ENCODE data around the gene FPR1.

Gene FPR1, protein sequence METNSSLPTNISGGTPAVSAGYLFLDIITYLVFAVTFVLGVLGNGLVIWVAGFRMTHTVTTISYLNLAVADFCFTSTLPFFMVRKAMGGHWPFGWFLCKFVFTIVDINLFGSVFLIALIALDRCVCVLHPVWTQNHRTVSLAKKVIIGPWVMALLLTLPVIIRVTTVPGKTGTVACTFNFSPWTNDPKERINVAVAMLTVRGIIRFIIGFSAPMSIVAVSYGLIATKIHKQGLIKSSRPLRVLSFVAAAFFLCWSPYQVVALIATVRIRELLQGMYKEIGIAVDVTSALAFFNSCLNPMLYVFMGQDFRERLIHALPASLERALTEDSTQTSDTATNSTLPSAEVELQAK

DNA sequence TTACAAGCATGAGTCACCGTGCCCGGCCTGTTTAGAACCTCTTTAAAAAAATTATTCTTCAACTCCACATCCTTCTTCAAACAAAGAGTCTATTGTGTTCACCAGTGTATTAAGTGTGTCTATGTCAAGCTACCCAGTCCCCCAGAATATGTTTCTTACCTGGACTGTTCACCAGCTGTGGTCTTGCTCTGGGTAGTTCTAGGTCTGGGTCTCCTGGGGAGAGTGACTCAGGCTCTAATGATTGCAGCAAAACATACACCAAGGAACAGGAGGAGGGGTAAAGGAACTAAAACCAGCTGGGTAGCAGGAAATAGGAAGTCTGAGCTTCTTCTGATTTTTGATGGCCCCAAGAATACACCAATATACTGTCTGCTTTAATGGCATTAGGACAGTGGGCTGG lies at the start of gene FPR1:
TSS of gene FPR1 (minus strand) at position 224 of the 400 bp plus-strand sequence. CDS start 4,884 bp downstream, outside the sequence.
- DNase-seq (ENCODE audit: low read depth, low spot score): no peak

DNA sequence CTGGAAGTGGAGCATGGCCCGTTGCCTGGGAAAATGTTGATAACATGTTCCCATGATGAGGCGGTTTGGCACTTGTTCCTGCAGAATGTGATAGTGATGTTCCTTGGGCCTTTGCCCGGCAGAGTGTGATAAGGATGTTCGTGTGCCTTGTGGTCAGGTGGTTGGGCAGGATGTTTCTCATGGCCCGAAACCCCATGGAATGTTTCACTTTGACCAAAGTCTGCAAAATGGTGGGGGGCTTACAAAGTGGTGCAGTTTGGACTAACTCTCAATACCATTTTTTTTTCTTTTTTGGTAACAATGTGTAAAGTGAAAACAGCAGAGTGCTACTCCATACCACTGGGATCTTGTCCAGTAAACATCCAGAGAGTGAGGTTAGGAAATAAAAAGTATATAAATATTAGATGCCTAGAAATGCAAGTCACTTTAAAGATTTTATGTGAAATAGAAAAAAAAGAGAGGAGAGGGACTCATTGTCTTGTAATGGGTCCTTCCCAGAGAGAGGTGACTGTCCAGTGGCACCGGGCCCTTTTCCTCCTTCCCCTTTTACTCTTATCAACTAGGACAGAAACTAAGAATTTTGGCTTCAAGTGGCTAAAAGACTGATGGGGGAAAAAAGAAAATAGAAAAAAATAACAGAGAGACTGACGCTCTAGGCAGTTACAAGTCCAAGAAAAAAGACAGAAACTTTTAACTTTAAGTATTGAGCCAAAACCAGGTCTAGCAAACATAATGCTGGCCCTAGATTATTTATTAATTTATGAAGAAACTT lies 49.0 kb upstream of the FPR1 start:
- DNase-seq (ENCODE audit: low read depth, low spot score): no peak

DNA sequence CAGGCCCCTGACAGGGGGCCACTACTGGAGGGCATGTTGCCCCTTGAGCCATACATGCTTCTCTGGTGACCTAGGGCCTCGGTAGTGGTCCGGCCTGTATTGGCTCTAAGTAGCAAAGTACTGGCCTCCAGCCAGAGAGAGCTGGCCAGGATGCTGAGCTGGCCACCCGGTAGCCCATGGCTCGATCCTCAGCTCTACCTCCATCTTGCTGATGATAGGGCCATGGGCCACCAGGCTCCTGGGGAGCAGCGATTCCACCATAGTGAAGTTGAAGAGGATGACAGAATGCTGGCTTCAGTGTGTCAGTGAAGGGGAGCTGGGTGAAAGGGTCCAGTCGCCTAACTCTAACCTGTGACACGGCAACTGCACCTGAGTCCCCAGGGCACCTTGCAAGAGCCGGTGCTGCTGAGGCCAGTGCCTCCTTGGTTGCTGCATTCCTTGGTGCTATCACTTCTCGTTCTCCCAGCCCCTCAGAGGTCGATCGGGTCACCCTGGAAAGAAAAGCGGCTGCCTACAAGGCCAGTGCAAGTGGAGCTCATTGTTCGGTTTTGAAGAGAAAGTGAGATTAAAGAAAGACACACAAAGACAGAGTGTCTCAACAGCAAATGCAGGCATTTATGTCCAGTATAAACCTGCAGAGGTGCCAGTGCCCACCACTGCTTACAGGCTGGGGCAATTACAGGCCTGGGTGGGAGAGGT lies 48.2 kb upstream of the FPR1 start:
- no peak for DNase-seq (ENCODE audit: low read depth, low spot score)

DNA sequence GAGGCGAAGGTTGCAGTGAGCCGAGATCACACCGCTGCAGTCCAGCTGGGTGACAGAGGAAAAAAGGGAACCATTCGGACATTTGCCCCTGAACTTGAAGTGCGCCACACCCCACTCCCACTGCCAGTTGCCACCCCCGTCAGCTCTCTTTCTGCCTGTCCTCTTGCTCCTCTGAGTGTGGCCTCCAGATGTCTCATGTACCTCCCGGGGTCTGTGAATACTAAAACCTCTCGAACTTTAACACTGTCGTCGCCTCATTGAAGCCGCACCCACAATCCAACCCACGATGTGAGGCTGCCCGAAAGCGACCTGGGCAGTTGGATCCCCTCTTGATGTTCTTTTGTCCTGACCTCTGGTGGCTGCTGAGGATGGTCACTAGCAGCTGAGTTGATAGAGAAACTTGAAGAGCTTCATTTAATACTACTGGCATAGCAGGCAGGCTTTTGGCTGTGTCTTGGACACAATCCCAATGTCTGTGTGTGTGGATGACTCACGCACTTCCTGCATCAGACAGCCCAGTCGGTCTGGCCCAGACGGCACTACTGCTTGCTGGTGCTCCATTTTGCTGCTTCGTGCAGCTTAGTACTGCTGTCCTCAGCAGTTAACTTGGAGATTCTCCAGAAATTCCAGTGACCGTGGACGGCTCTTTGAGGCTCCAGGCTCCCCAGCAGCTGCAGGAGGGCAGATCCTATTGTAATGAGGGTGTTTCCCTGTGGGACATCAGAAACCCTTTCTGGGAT lies 47.5 kb upstream of the FPR1 start:
- peak; percentile 2 for DNase-seq (ENCODE audit: low read depth, low spot score)

DNA sequence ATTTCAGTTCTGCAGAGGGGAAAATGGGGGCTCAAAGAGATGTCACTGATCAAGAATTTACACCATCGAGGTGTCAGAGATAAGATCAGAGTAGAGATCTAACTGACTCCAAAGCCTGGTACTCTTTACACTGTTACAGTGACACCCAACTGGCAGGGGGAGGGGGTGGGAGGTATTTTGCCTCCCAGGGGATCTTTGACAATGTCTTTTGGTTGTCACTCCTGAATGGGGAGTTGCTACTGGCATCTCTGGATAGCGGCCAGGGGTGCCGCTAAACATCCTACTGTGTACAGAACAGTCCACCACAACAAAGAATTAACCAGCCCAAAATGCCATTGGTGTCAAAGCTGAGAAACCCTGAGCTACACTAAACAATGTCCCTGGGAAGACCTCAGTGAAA lies 46.4 kb upstream of the FPR1 start:
- DNase-seq (ENCODE audit: low read depth, low spot score): no peak

DNA sequence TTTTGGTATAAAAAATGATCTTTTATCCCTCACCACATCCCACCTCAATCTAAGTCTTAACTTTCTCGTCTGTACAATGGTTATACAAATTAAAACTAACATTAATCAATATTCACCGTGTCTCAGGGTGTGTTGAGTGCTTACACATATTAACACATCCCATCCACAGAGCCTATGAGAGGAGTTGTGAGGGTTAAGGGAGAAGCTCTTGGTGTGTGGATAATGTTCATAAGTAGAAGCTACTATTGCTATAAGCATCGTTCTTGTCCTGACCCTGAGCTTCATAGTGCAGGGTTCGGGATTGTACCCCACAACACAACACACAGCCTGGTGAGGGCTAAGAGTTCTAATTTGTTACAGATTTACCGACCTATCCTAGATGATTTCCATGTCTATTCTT lies 45.8 kb upstream of the FPR1 start:
- no peak for DNase-seq (ENCODE audit: low read depth, low spot score)

DNA sequence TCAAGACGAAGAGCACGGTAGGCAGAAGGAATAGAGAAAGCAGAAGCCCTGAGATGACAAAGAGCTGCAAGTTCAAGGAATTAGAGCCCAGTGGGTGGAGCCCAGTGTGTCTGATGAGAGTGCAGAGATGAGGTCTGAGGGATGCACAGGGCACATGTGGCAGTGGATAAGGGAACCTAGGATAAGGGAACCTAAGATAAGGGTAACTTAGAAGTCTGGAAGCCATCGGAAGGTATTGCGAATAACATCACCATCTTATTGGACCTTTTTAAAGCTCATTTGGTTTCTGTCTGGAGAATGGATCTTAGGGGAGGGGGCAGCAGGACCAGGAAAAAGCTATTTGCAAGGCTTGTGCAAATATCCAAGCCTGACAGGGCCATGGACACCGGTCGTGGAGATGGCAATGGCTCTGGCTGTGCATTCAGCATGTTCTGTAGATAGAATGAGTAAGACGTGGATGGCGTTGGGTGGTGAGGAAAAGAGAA lies 44.6 kb upstream of the FPR1 start:
- no peak for DNase-seq (ENCODE audit: low read depth, low spot score)

DNA sequence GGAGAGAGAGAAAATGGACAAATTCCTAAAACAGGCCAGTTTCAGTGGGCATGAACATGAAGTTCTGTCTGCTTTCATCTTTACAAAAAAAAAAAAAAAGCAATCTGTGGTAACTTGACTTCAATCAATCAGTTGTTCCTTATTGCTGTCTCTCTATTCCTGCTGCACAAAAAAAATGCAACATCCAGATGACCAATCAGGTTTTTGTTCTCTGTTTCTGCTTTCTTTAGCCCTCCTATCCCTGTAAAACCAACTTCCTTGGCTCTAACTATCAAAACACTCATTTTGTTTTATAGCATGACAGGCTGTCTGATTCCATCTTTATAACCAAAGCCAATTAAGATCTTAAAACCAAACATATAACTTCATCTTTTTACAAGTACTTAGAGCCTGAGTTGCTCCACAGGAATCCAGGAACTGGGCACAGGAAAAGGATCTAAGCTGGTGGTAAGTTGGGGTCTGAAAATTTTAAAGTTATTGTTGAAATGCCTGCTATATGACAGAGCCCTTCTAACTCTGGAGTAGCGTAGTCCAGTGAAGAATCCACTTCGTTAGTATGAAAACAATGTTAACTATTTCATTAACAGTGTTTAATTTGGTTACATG lies 43.3 kb upstream of the FPR1 start, which contains the start of gene FPR3:
TSS of gene FPR3 (plus strand) at position 273 of the 606 bp plus-strand sequence. CDS start 28,592 bp downstream, outside the sequence.
- no peak for DNase-seq (ENCODE audit: low read depth, low spot score)

DNA sequence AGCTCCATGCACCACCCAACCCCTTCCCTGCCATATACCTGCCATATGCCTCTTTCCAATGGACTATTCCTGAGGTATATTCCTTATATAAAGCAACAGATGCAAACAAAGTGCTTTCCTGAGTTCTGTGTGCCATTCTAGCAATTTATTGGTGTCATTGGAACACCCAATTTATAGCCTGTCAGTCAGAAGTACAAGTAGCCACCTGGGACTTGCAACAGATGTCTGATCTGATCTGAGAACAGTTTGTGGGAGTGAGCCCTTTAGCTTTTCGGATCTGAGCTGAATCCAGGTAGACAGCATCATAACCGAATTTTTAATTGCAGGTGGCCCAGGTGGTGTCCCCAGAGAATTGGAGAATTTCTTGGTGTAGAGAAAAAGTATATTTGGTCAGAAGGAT lies 42.3 kb upstream of the FPR1 start:
- DNase-seq (ENCODE audit: low read depth, low spot score): no peak

DNA sequence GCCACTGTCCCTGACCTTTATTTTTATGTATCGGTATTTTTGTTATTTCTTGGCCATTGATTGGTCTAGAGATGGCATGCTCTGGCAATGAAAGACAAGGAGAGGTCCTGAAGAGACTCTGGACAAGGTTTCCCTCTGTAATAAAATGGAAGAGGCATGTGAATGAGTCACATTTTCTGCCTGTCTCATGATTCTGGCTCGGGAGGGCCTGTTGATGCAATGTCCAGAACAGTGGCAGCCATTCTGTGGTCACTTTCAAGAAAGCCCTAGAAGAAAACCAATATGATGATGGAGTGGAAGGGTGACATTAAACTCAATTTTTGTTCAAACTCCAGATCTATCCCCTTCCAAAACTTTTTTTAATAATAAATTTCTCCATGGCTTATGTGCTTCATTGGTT lies 41.3 kb upstream of the FPR1 start:
- no peak for DNase-seq (ENCODE audit: low read depth, low spot score)

DNA sequence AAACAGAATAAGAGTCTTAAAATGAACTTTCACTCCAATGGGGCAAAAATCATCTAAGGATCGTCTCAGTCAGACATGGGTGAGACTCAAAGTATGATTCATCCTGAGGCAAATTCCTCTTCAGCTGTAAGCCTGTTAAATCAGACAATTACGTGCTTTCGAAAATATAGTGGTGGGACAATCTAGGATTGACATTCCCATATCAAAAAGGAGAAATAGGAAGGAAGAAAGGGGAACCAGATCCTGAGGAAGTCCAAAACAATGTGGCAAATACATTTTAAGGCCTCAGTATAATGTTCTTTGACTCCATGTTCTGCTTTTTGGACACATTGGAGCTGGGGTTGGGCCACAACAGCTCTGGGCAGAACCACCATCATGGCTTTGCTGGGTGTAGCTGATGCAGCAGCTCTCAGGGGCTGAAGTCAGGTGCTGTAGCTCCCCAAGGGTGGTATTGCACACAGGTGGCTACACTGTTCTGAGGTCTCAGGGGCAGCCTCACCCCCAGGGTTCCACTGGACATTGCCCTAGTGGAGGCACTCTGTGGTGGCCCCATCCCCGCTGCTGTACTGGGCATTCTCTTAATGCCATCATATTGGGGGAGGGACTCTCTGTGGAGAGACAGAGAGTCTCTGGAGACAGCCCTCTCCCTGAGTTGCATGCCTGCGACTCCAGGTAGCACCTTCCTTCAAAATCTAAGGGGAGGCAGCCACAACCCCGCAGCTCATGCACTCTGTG lies 37.5 kb upstream of the FPR1 start:
- DNase-seq (ENCODE audit: low read depth, low spot score): no peak

DNA sequence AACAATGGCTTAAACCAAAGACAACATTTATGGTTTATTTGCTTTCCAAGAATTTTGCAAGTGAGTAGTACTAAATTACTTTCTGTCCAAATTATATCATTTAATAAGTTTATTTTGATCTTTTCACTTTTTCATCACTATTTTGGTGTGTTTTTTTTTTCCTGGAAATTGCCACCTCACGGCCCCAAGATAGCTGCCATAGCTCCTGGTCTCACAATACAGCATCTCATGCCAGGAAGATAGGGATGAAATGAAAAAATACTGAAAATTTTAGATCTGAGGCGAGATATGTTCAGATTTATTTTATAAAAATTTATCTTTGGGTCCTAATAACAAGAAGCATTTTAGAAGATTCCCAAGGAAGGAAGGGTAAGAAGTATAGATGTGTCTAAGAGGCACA lies 36.4 kb upstream of the FPR1 start:
- DNase-seq (ENCODE audit: low read depth, low spot score): no peak

DNA sequence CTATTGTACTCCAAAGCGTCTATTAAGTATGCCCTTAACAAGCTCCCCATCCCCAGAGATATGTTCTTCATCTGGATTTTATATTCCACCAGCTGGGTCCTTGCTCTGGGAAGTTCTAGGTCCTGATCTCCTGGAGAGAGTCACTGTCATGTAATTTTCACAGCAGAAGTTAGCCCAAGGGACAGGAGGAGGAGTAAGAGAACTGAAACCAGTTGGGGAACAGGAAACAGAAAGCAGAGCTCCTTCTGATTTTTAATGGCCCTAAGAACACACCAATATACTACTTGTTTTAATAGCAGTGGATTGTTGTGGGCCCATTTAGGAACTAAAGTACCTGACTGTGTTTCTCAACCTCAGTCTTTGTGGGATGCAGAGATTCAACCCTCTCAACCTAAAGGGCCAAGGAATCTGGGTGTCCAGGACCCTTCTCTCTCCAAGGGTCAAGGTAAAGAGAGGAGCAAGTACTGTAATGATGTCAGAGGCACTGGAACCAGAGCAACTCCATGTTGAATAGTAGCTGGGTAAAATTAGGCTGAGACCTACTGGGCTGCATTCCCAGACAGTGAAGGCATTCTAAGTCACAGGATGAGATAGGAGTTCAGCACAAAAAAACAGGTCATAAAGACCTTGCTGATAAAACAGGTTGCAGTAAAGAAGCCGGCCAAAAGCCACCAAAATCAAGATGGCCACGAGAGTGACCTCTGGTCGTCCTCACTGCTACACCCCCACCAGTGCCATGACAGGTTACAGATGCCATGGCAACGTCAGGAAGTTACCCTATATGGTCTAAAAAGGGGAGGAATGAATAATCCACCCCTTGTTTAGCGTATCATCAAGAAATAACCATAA lies 35.2 kb upstream of the FPR1 start:
- no peak for DNase-seq (ENCODE audit: low read depth, low spot score)

DNA sequence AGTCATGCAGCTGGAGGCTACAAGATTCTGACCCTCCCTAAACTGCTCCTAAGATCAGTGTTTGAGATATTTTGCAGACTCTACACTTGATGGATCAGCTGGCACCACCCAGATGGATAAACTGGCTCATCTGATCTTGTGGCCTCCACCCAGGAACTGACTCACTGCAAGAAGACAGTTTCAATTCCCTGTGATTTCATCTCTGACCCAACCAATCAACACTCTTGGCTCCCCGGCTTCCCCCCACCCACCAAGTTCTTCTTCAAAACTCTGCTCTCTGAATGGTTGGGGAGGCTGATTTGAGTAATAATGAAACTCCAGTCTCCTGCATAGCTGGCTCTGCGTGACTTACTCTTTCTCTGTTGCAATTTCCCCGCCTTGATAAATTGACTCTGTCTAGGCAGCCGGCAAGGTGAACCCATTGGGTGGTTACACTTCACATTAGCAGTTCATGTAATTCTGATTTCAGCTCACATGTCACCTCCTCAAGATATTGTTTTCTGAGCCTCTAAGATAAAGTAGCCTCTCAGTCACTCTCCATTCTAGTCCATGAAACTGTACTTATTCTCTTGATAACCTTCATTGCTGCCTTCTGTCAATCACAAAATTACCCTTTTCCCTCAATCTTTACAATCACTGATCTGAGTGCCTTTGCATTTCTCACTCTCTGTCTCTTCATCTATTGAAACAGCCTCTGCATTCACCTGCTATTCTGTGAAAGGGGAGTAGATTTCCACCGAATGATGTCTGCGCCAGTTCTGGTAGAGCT lies 33.4 kb upstream of the FPR1 start:
- DNase-seq (ENCODE audit: low read depth, low spot score): no peak

DNA sequence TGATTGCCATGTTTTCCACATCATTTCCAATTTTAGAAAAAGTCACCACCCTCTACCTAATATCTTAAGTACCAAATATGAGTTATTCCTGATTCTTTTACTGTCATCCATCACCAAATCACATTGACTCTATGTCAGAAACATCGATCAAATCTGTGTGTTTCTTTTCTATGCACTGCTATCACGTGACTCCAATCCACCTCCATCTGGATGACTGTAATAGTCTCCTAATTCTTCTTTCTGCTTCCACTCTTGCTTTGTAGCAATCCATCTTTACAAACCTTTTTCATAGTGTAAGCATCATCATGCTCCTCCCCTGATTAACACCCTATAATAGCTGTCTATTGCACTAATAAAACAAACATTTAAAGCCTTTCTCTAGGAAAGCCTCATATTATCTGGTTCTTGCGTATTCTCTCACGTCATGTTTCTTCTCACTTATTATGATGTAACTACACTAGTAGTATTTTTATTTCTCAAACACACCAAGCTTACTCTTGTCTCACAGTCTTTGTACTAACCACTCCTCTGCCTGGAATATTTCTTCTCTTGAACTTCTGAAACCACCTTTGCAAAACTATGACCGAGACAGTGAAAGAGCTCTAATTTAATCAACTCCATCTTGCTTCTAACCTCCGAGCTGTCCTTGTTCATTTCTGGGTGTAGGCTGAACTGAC lies 32.6 kb upstream of the FPR1 start:
- DNase-seq (ENCODE audit: low read depth, low spot score): no peak

DNA sequence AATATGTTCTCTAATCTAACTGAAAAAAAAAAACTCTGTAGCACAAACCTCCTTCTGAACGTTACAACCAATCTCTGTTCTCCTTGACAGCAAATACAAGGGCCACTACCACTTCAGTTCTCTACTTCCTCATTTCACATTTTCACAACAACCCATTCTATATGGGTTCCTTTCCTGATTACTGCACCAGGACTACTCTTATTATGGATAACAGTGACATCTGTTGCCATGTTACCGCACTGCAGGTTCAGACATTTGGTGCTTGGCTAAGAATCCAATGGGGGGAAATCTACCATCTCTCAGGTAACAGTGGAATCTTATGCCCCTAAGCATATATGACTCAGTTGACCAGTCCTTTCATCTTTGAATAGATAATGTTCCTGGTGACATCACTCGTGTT lies 31.7 kb upstream of the FPR1 start:
- peak; percentile 17 for DNase-seq (ENCODE audit: low read depth, low spot score)

DNA sequence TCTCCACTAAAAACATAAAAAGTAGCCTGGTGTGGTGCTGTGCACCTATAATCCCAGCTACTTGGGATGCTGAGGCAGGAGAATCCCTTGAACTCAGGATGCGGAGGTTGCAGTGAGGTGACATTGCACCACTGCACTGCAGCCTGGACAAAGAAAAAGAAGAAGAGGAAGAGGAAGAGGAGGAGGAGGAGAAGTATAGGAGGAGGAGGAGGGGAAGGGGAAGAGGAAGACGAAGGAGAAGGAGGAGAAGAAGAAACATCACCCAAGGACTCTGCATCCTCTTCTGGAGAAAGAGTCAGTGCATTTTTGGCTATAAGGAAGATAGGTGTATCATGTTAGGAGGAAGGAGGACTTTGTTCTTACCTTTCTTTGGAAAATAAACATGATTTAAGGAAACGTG lies 30.3 kb upstream of the FPR1 start:
- no peak for DNase-seq (ENCODE audit: low read depth, low spot score)

DNA sequence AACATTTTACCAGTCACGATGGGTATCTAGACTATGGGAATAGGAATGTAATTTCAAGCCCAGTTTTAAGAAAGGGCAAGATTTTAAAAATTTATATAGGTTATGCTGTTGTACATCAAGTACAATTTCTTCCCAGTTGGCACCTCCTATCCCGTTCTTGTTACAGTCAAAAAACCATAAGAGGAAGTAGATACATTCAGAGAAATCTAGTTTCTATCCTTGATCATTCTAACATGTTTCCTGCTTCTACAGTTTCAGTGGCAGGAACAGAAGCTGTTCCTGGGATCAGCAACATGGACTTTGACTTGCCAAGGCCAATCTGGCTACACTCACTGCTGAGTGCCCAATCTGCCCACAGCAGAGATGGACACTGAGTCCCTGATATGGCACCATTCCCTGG lies 28.6 kb upstream of the FPR1 start:
- DNase-seq (ENCODE audit: low read depth, low spot score): no peak

Measured in ELF-1 (cell line).